ENCODE results near the gene SCPEP1.

DNA sequence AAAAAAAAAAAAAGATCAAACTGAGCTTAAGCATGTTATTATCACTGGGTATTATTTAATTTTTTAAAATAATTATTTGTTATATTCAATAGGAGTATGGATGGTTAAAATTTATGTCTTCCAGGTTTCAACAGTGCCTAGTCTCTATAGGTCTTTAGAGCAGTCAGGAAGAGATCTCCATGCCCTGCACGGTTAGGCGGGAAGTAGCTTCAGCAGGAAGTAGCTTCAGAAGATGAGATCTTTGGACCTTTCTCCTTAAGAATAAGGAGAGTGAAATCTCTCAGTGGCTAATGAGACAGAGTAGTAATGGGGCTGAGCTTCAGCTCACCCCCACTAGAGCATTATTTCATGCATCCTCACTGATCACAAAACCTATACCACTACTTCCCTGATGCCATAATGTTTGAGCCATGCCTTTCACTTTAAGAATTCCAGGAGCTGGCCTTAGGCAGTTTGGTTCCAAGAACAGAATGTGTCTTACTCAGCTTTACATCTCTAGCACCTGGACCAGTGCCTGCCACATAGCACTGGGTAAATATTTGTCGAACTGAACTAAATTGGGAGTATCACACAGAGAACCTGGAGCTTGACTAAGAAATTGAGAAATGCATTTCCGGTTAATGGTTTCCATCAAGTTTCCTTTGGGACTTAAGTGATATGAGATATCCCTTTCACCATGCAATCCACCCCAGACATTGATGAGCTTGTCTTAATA is 43.5 kb downstream of the SCPEP1 start:
- TF ChIP-seq POLR2A (IDR thresholded peaks at IDR 0.05), result no peak
- peak; percentile 95 for TF ChIP-seq POLR2AphosphoS5 (IDR thresholded peaks at IDR 0.05)
- TF ChIP-seq, protein P1, sequence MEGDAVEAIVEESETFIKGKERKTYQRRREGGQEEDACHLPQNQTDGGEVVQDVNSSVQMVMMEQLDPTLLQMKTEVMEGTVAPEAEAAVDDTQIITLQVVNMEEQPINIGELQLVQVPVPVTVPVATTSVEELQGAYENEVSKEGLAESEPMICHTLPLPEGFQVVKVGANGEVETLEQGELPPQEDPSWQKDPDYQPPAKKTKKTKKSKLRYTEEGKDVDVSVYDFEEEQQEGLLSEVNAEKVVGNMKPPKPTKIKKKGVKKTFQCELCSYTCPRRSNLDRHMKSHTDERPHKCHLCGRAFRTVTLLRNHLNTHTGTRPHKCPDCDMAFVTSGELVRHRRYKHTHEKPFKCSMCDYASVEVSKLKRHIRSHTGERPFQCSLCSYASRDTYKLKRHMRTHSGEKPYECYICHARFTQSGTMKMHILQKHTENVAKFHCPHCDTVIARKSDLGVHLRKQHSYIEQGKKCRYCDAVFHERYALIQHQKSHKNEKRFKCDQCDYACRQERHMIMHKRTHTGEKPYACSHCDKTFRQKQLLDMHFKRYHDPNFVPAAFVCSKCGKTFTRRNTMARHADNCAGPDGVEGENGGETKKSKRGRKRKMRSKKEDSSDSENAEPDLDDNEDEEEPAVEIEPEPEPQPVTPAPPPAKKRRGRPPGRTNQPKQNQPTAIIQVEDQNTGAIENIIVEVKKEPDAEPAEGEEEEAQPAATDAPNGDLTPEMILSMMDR (IDR thresholded peaks at IDR 0.05), result no peak

Data from prostate gland (tissue), 2 donors.